Keratinocyte (primary cell): ENCODE results near the gene PAX7. TPM values are rescaled to one million over a fixed set of nuclear protein-coding genes. Genes with fewer than 3 reads are reported as not detected.

ENCODE experiments used
- DNase-seq: peaks from one replicate; pipeline ENCODE4 v3.0.0-alpha.2; 2011; ENCODE audit warnings: low read depth, missing footprints, low spot score
- FAIRE-seq: peaks from 2 replicates; lab custom pipeline; 2011; peaks lifted over from hg19 to GRCh38; lab: Jason Lieb, UNC
- H2AFZ ChIP-seq: 2 replicates; pipeline ENCODE4 v1.6.0; 2012; ENCODE audit warnings: low read length, control low read depth, inconsistent platforms; ENCODE audit not compliant: control insufficient read depth
- H3K27ac ChIP-seq: 2 replicates; pipeline ENCODE4 v1.5.1; 2011; ENCODE audit warnings: low read length; ENCODE audit not compliant: control insufficient read depth, insufficient read depth
- H3K27me3 ChIP-seq: 3 replicates; pipeline ENCODE4 v1.6.0; 2011; ENCODE audit warnings: low read length; ENCODE audit not compliant: control insufficient read depth, insufficient read depth; ENCODE audit errors: extremely low read depth
- H3K36me3 ChIP-seq, 2 experiments: 2 replicates in 1 of 2; 3 replicates in 1 of 2; pipeline ENCODE4 v1.5.1; 2011; ENCODE audit warnings: low read length in 2 of 2, mild to moderate bottlenecking in 1 of 2; ENCODE audit not compliant: control insufficient read depth in 2 of 2, insufficient read depth in 2 of 2; ENCODE audit errors: extremely low read depth in 1 of 2
- H3K4me1 ChIP-seq: 3 replicates; pipeline ENCODE4 v1.5.1; 2011; ENCODE audit warnings: low read length; ENCODE audit not compliant: control insufficient read depth, insufficient read depth; ENCODE audit errors: extremely low read depth
- H3K4me2 ChIP-seq: 3 replicates; pipeline ENCODE4 v1.6.0; 2011; ENCODE audit warnings: low read depth, low read length; ENCODE audit not compliant: control insufficient read depth, insufficient read depth; ENCODE audit errors: extremely low read depth
- H3K4me3 ChIP-seq, 3 experiments: fragments of 200-600 bp in 1 of 3; sonication (generic) in 1 of 3; 2 replicates in 2 of 3; 3 replicates in 1 of 3; pipeline ENCODE4 v1.5.1; 2011 to 2016; ENCODE audit warnings: low read length in 3 of 3, mild to moderate bottlenecking in 3 of 3, control low read depth in 2 of 3, inconsistent platforms in 1 of 3, low read depth in 1 of 3, mixed read lengths in 1 of 3, mixed run types in 1 of 3, moderate library complexity in 1 of 3; ENCODE audit not compliant: control insufficient read depth in 2 of 3, insufficient read depth in 2 of 3; ENCODE audit errors: extremely low read depth in 1 of 3
- H3K79me2 ChIP-seq: 2 replicates; pipeline ENCODE4 v1.6.0; 2012; ENCODE audit warnings: low read length; ENCODE audit not compliant: control insufficient read depth, insufficient read depth
- H3K9ac ChIP-seq: 3 replicates; pipeline ENCODE4 v1.6.0; 2011; ENCODE audit warnings: low read length; ENCODE audit not compliant: control insufficient read depth, insufficient read depth; ENCODE audit errors: extremely low read depth
- H3K9me1 ChIP-seq: 3 replicates; pipeline ENCODE4 v1.6.0; 2011; ENCODE audit warnings: low read length; ENCODE audit not compliant: control insufficient read depth, insufficient read depth; ENCODE audit errors: extremely low read depth
- H3K9me3 ChIP-seq: 2 replicates; pipeline ENCODE4 v1.5.1; 2012; ENCODE audit warnings: low read depth, low read length; ENCODE audit not compliant: control insufficient read depth
- H4K20me1 ChIP-seq: 3 replicates; pipeline ENCODE4 v1.6.0; 2011; ENCODE audit warnings: low read length; ENCODE audit not compliant: control insufficient read depth, insufficient read depth; ENCODE audit errors: extremely low read depth
- EZH2 ChIP-seq: IDR thresholded peaks from one replicate; pipeline ENCODE4 v1.6.1; 2012; ENCODE audit warnings: inconsistent platforms, mild to moderate bottlenecking, low read length, moderate library complexity
- dilution Hi-C: fragments of 300-500 bp; cut with MboI; formaldehyde crosslinking; loops from one replicate; pipeline ENCODE4 v1.7.0; 2020; ENCODE audit warnings: low sequenced_read_pairs; ENCODE audit not compliant: extremely low pct_ligation_motif_present
- polyA plus RNA-seq, 5 experiments: library from polyadenylated mRNA; depleted of rRNA in 3 of 5; stranded (reverse) in 3 of 5; stranded (forward) in 1 of 5; unstranded in 1 of 5; fragments of >200 nt; gene quantifications; 1 replicate in 1 of 5; 2 replicates in 3 of 5; 3 replicates in 1 of 5; pipeline versions ENCODE4 v1.2.1 to v1.2.3, GENCODE V29; 2011 to 2012; ENCODE audit warnings: missing spikeins in 2 of 5, low read depth in 1 of 5, low replicate concordance in 1 of 5
- TF ChIP-seq, protein P1 (sequence below), 3 experiments: IDR thresholded peaks in 1 of 3; conservative IDR thresholded peaks in 1 of 3; optimal IDR thresholded peaks in 1 of 3; 2 replicates in 2 of 3; 3 replicates in 1 of 3; pipeline versions ENCODE3 to v1.5.1; 2011; ENCODE audit warnings: low read length in 3 of 3, mild to moderate bottlenecking in 3 of 3, moderate library complexity in 2 of 3, control low read depth in 1 of 3, inconsistent platforms in 1 of 3; ENCODE audit not compliant: insufficient read depth in 2 of 3; ENCODE audit errors: extremely low read depth in 1 of 3

PAX7 gene
- polyA plus RNA-seq, 1 donor (not counting 4 experiments of a cell fraction or from before 2014, with no cell fraction given): not detected

DNA sequence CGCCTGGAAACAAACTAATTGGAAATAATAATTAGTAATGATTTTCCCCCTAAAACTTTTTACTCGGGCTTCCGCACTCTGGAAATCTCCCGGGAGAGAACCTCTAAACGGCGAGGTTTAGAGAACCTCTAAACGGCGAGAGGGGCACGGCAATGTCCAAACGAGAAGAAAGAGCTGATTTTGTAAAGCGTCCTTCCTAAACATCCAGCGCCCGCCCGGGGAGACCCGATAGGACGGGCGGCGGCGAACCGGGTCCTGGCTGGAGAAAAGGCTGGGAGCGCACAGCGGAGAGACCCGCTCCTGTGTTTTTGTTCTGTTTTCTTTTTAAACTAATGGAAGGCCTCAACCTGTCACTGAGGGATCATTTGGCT lies 1.6 kb downstream of the PAX7 start:
- H3K4me2 ChIP-seq: no peak overlapping the region
- dilution Hi-C loops: no loop called here
- no peaks in the 10 kb centered on the region for H3K9me3 ChIP-seq
- no peak overlapping the region for H3K27ac ChIP-seq
- peaks cover 97% of the 10 kb centered on the region for H3K27me3 ChIP-seq
- no peak overlapping the region for H3K4me3 ChIP-seq
- no peaks in the 10 kb centered on the region for H3K9me1 ChIP-seq
- no peaks in the 10 kb centered on the region for H3K79me2 ChIP-seq
- H3K36me3 ChIP-seq: no peaks in the 10 kb centered on the region
- H4K20me1 ChIP-seq: no peaks in the 10 kb centered on the region
- H3K4me1 ChIP-seq: peaks cover 9% of the 10 kb centered on the region
- no peak overlapping the region for H2AFZ ChIP-seq
- DNase-seq: no peak
- no peak overlapping the region for H3K9ac ChIP-seq
- no peak for TF ChIP-seq EZH2
- TF ChIP-seq, protein P1, sequence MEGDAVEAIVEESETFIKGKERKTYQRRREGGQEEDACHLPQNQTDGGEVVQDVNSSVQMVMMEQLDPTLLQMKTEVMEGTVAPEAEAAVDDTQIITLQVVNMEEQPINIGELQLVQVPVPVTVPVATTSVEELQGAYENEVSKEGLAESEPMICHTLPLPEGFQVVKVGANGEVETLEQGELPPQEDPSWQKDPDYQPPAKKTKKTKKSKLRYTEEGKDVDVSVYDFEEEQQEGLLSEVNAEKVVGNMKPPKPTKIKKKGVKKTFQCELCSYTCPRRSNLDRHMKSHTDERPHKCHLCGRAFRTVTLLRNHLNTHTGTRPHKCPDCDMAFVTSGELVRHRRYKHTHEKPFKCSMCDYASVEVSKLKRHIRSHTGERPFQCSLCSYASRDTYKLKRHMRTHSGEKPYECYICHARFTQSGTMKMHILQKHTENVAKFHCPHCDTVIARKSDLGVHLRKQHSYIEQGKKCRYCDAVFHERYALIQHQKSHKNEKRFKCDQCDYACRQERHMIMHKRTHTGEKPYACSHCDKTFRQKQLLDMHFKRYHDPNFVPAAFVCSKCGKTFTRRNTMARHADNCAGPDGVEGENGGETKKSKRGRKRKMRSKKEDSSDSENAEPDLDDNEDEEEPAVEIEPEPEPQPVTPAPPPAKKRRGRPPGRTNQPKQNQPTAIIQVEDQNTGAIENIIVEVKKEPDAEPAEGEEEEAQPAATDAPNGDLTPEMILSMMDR (optimal IDR thresholded peaks at IDR 0.05 in 1 of 3, IDR thresholded peaks at IDR 0.05 in 1 of 3, conservative IDR thresholded peaks at IDR 0.05 in 1 of 3; ENCODE audit: extremely low read depth in 1 of 3, insufficient read depth in 2 of 3, low read length in 3 of 3): no peak
- no peak for FAIRE-seq

DNA sequence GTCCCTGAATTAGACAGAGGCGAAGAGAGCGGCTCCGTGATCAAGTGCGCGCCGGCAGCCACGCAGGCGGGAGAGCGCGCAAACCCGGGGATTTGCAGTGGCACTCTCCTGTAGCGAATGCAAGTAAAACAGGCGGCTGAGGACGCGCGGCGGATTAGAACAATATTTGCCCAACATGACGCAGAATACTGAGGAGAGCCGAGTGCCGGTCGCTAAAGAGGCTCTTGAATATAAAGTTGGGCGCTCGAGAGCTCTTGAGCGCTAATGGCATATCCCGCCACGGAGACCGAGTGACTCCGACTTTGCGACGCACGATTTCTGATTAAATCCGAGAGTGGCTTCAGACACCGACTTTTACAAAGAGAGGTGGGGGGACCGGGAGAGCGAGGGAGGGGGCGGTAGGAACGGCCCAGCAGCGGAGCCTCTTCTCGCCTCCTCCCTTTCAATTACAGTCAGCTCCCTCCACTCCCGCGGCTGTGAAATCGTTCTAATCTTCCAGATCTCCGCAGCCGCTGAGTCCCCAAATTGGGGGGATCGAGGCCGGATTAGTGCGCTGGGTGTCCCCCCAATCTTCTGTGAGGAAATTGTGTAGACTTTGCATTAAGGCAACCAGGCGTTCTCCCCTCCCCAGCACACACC lies 2.3 kb downstream of the PAX7 start:
- dilution Hi-C loops: no loop called here
- no peaks in the 10 kb centered on the region for H3K79me2 ChIP-seq
- no peaks in the 10 kb centered on the region for H4K20me1 ChIP-seq
- H3K9me1 ChIP-seq: no peaks in the 10 kb centered on the region
- H3K4me1 ChIP-seq: peaks cover 9% of the 10 kb centered on the region
- DNase-seq (no peak), FAIRE-seq (no peak)
- H3K36me3 ChIP-seq: no peaks in the 10 kb centered on the region
- no peak overlapping the region for H3K4me3 ChIP-seq
- H3K27me3 ChIP-seq: peaks cover 100% of the 10 kb centered on the region
- no peak overlapping the region for H2AFZ ChIP-seq
- no peak overlapping the region for H3K27ac ChIP-seq
- no peak overlapping the region for H3K4me2 ChIP-seq
- H3K9ac ChIP-seq: no peak overlapping the region
- TF ChIP-seq, protein P1 (optimal IDR thresholded peaks at IDR 0.05 in 1 of 3, IDR thresholded peaks at IDR 0.05 in 1 of 3, conservative IDR thresholded peaks at IDR 0.05 in 1 of 3; ENCODE audit: extremely low read depth in 1 of 3, insufficient read depth in 2 of 3, low read length in 3 of 3): no peak
- TF ChIP-seq EZH2: peak; percentile 33
- no peaks in the 10 kb centered on the region for H3K9me3 ChIP-seq
